H9 (cell line): Measurements from ENCODE around the gene OIT3. TPM values are rescaled to one million over a fixed set of nuclear protein-coding genes. Genes with fewer than 3 reads are reported as not detected.

Experiments
- DNase-seq: peaks from one replicate; pipeline ENCODE4 v3.0.0-alpha.2; 2017
- H2AFZ ChIP-seq: one replicate; pipeline ENCODE4 v1.6.1; 2013; ENCODE audit warnings: mild to moderate bottlenecking, low read length, control low read depth, moderate library complexity
- H2AK5ac ChIP-seq: 2 replicates; pipeline ENCODE4 v1.6.1; 2013; ENCODE audit warnings: low read length, control low read depth, mixed read lengths; ENCODE audit not compliant: insufficient read length
- H2BK120ac ChIP-seq: one replicate; pipeline ENCODE4 v1.6.1; 2013; ENCODE audit warnings: low read depth, mild to moderate bottlenecking, low read length, control low read depth, inconsistent platforms; ENCODE audit not compliant: poor library complexity, severe bottlenecking
- H2BK12ac ChIP-seq: 2 replicates; pipeline ENCODE4 v1.6.1; 2013; ENCODE audit warnings: low read length, control low read depth, mixed read lengths, low read depth; ENCODE audit not compliant: insufficient read length
- H2BK15ac ChIP-seq: 2 replicates; pipeline ENCODE4 v1.6.1; 2013; ENCODE audit warnings: low read depth, low read length, control low read depth
- H2BK20ac ChIP-seq: one replicate; pipeline ENCODE4 v1.6.1; 2013; ENCODE audit warnings: low read depth, mild to moderate bottlenecking, low read length, control low read depth, inconsistent platforms; ENCODE audit not compliant: poor library complexity, severe bottlenecking
- H2BK5ac ChIP-seq: 2 replicates; pipeline ENCODE4 v1.6.1; 2013; ENCODE audit warnings: low read length, control low read depth, mixed read lengths; ENCODE audit not compliant: insufficient read length
- H3K14ac ChIP-seq: 2 replicates; pipeline ENCODE4 v1.6.1; 2013; ENCODE audit warnings: low read length, control low read depth; ENCODE audit not compliant: insufficient read depth
- H3K18ac ChIP-seq: 2 replicates; pipeline ENCODE4 v1.6.1; 2013; ENCODE audit warnings: low read depth, mild to moderate bottlenecking, mixed read lengths, low read length, control low read depth; ENCODE audit not compliant: insufficient read length
- H3K23ac ChIP-seq: 2 replicates; pipeline ENCODE4 v1.6.1; 2013; ENCODE audit warnings: low read length, control low read depth, mixed read lengths, low read depth; ENCODE audit not compliant: insufficient read length
- H3K23me2 ChIP-seq: 2 replicates; pipeline ENCODE4 v1.6.1; 2013; ENCODE audit warnings: low read depth, mild to moderate bottlenecking, mixed read lengths, low read length, control low read depth; ENCODE audit not compliant: insufficient read length, poor library complexity, severe bottlenecking
- H3K27ac ChIP-seq: 2 replicates; pipeline ENCODE4 v1.5.1; 2013; ENCODE audit warnings: low read length, control low read depth, mixed read lengths, low read depth; ENCODE audit not compliant: insufficient read length
- H3K27me3 ChIP-seq: 2 replicates; pipeline ENCODE4 v1.6.1; 2013; ENCODE audit warnings: low read length, control low read depth, inconsistent platforms; ENCODE audit not compliant: insufficient read depth
- H3K4ac ChIP-seq: 2 replicates; pipeline ENCODE4 v1.6.1; 2013; ENCODE audit warnings: low read depth, mild to moderate bottlenecking, control low read depth, inconsistent platforms, low read length, moderate library complexity
- H3K4me1 ChIP-seq: 2 replicates; pipeline ENCODE4 v1.6.1; 2013; ENCODE audit warnings: low read length, control low read depth, inconsistent platforms; ENCODE audit not compliant: insufficient read depth
- H3K4me2 ChIP-seq: 2 replicates; pipeline ENCODE4 v1.6.1; 2013; ENCODE audit warnings: low read length, control low read depth, mixed read lengths; ENCODE audit not compliant: insufficient read length, insufficient read depth
- H3K56ac ChIP-seq: 2 replicates; pipeline ENCODE4 v1.6.1; 2013; ENCODE audit warnings: low read depth, mild to moderate bottlenecking, mixed read lengths, low read length, control low read depth; ENCODE audit not compliant: insufficient read length
- H3K79me1 ChIP-seq: 2 replicates; pipeline ENCODE4 v1.6.1; 2013; ENCODE audit warnings: low read depth, mild to moderate bottlenecking, moderate library complexity, low read length, control low read depth, inconsistent platforms; ENCODE audit not compliant: insufficient read depth, poor library complexity, severe bottlenecking
- H3K79me2 ChIP-seq: 2 replicates; pipeline ENCODE4 v1.6.1; 2013; ENCODE audit warnings: low read length, control low read depth, inconsistent platforms; ENCODE audit not compliant: insufficient read depth
- H3K9ac ChIP-seq: 2 replicates; pipeline ENCODE4 v1.6.1; 2013; ENCODE audit warnings: low read length, control low read depth, mixed read lengths; ENCODE audit not compliant: insufficient read length; ENCODE audit errors: extremely low read depth
- H3K9me3 ChIP-seq: one replicate; pipeline ENCODE4 v1.6.1; 2013; ENCODE audit warnings: low read depth, low read length, inconsistent platforms; ENCODE audit not compliant: control insufficient read depth
- H3T11ph ChIP-seq: one replicate; pipeline ENCODE4 v1.6.1; 2013; ENCODE audit warnings: mild to moderate bottlenecking, low read length, control low read depth, inconsistent platforms
- H4K20me1 ChIP-seq: one replicate; pipeline ENCODE4 v1.6.1; 2013; ENCODE audit not compliant: control insufficient read depth, insufficient read length, insufficient read depth
- H4K5ac ChIP-seq: 2 replicates; pipeline ENCODE4 v1.6.1; 2013; ENCODE audit warnings: low read depth, mild to moderate bottlenecking, mixed read lengths, low read length, control low read depth; ENCODE audit not compliant: insufficient read length
- H4K8ac ChIP-seq: replicated peaks from 2 replicates; pipeline ENCODE4 v1.6.1; 2013; ENCODE audit warnings: low read length, control low read depth, mixed read lengths, low read depth; ENCODE audit not compliant: insufficient read length
- H4K91ac ChIP-seq: 2 replicates; pipeline ENCODE4 v1.6.1; 2013; ENCODE audit warnings: low read depth, mild to moderate bottlenecking, moderate library complexity, mixed read lengths, low read length, control low read depth; ENCODE audit not compliant: insufficient read length
- H3K27ac Mint-ChIP-seq, 3 experiments: 2 replicates in 2 of 3; 3 replicates in 1 of 3; pipeline ENCODE4 v1.8.0; 2020 to 2021; ENCODE audit warnings: mixed read lengths in 3 of 3, mild to moderate bottlenecking in 1 of 3, moderate library complexity in 1 of 3
- H3K27me3 Mint-ChIP-seq: 2 replicates; pipeline ENCODE4 v1.8.0; 2021; ENCODE audit warnings: low read depth, mild to moderate bottlenecking, moderate library complexity, mixed read lengths
- H3K36me3 Mint-ChIP-seq, 3 experiments: 2 replicates in 2 of 3; 3 replicates in 1 of 3; pipeline ENCODE4 v1.8.0; 2020 to 2021; ENCODE audit warnings: low read depth in 3 of 3, mixed read lengths in 3 of 3; ENCODE audit not compliant: insufficient read depth in 1 of 3
- H3K4me1 Mint-ChIP-seq, 2 experiments: 2 replicates each; pipeline ENCODE4 v1.8.0; 2020; ENCODE audit warnings: mixed read lengths in 2 of 2
- H3K4me3 Mint-ChIP-seq, 2 experiments: 2 replicates in 1 of 2; 3 replicates in 1 of 2; pipeline ENCODE4 v1.8.0; 2020 to 2021; ENCODE audit warnings: mild to moderate bottlenecking in 2 of 2, mixed read lengths in 2 of 2, moderate library complexity in 1 of 2
- H3K9me3 Mint-ChIP-seq, 2 experiments: 2 replicates in 1 of 2; 3 replicates in 1 of 2; pipeline ENCODE4 v1.8.0; 2020; ENCODE audit warnings: mild to moderate bottlenecking in 2 of 2, mixed read lengths in 2 of 2, moderate library complexity in 1 of 2
- CTCF ChIP-seq: fragments of 200-600 bp; sonication (generic); conservative IDR thresholded peaks from 3 replicates; pipeline ENCODE4 v1.8.0; 2021; ENCODE audit warnings: antibody characterized with exemption, mild to moderate bottlenecking
- WGBS: extraction: QIAGEN DNeasy Blood & Tissue Kit; methylation state at CpG from one replicate; pipeline ENCODE4 v1.1.7; 2013; ENCODE audit warnings: missing lambda C conversion rate, low lambda C conversion rate, mixed read lengths; ENCODE audit not compliant: insufficient read length; ENCODE audit errors: extremely low coverage; 5-methylcytosine and 5-hydroxymethylcytosine counted together
- total RNA-seq: library from RNA; stranded (reverse); gene quantifications from 2 replicates; pipeline ENCODE4 v1.2.1, GENCODE V29; 2021

OIT3 gene
- total RNA-seq, 1 experiment from 2014 or later: not detected

DNA sequence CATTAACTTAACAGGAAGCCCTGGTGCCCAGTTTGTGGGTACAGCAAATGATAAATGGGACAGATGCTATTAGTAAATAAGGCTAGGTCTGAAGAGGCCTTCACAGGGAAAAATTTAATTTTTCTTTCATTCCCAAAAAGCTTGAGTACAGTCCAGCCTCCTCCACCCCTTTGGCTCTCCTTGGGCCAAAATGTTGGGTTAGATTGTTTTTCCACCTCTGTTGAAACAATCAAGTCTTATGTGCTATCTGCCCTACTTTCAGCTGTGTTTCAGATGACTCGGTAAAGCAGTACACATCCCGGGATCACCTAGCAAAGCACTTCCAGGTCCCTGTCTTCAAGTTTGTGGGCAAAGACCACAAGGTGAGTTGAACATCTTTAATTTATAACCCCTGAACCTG is 36.7 kb downstream of the OIT3 start:
- H3K23me2 ChIP-seq: no peaks in the 10 kb centered on the region
- no peak overlapping the region for H3K27ac ChIP-seq
- no peak overlapping the region for H3T11ph ChIP-seq
- no peak overlapping the region for H4K8ac ChIP-seq
- H3K56ac ChIP-seq: no peak overlapping the region
- H2AK5ac ChIP-seq: no peak overlapping the region
- H3K36me3 Mint-ChIP-seq: no peaks in the 10 kb centered on the region
- no peak overlapping the region for H4K5ac ChIP-seq
- H3K4me1 ChIP-seq: no peaks in the 10 kb centered on the region
- H2BK12ac ChIP-seq: no peak overlapping the region
- no peaks in the 10 kb centered on the region for H4K20me1 ChIP-seq
- H4K91ac ChIP-seq: no peak overlapping the region
- no peak overlapping the region for H2BK120ac ChIP-seq
- H3K4me3 Mint-ChIP-seq: no peak overlapping the region
- no peak overlapping the region for H2BK20ac ChIP-seq
- no peaks in the 10 kb centered on the region for H3K79me1 ChIP-seq
- no peaks in the 10 kb centered on the region for H3K79me2 ChIP-seq
- no peak overlapping the region for H3K14ac ChIP-seq
- no peaks in the 10 kb centered on the region for H3K9me3 Mint-ChIP-seq
- no peak overlapping the region for H3K27ac Mint-ChIP-seq
- H3K27me3 ChIP-seq: no peaks in the 10 kb centered on the region
- H3K27me3 Mint-ChIP-seq: no peaks in the 10 kb centered on the region; the same call in 1 of the 2 replicates
- DNase-seq: no peak
- no peak overlapping the region for H3K18ac ChIP-seq
- H2BK5ac ChIP-seq: no peak overlapping the region
- H3K9ac ChIP-seq: no peak overlapping the region
- H3K4ac ChIP-seq: no peak overlapping the region
- H2BK15ac ChIP-seq: no peak overlapping the region
- H2AFZ ChIP-seq: no peak overlapping the region
- no peaks in the 10 kb centered on the region for H3K9me3 ChIP-seq
- H3K23ac ChIP-seq: no peak overlapping the region
- no peaks in the 10 kb centered on the region for H3K4me1 Mint-ChIP-seq
- no CpG with 5 or more reads among the region's 2 CpGs for WGBS
- H3K4me2 ChIP-seq: no peak overlapping the region
- no peak for TF ChIP-seq CTCF
